SW 1271 (cell line): ENCODE results near the gene KDM4F.
"Not testable (repeated sequence)": the region's sequence is repeated elsewhere in the genome, so short reads cannot be mapped to it uniquely, and the experiment has no call there.

ENCODE experiments used
- DNase-seq, 2 experiments: peaks; one replicate each; lab custom pipeline; 2025; lab: John Stamatoyannopoulos, UW

Gene KDM4F

GRCh38 chr11:95049122-95049521 lies at the start of gene KDM4F:
Gene KDM4F (plus strand): TSS chr11:95049422.
- DNase-seq: not testable (repeated sequence)

- DNase-seq: no peak
Measured at GRCh38 chr11:95003716-95004115, 45.5 kb upstream of the KDM4F start.

- DNase-seq: no peak
Measured at GRCh38 chr11:95005642-95006041, 43.6 kb upstream of the KDM4F start.

GRCh38 chr11:95011376-95011775 lies 37.8 kb upstream of the KDM4F start:
- no peak for DNase-seq

GRCh38 chr11:95014184-95014821 lies 34.9 kb upstream of the KDM4F start:
- DNase-seq: no peak

GRCh38 chr11:95016139-95016538 lies 33.1 kb upstream of the KDM4F start:
- no peak for DNase-seq

GRCh38 chr11:95021468-95021867 lies 27.8 kb upstream of the KDM4F start:
- not testable (repeated sequence) for DNase-seq

- no peak for DNase-seq
Measured at GRCh38 chr11:95024958-95025357, 24.3 kb upstream of the KDM4F start, which contains the start of gene KDM4E. Gene KDM4E (plus strand): TSS chr11:95025258. CDS start chr11:95025558, 300 bp downstream.

GRCh38 chr11:95025594-95025993 lies 23.6 kb upstream of the KDM4F start:
- DNase-seq: not testable (repeated sequence)

- DNase-seq: no peak
Measured at GRCh38 chr11:95028357-95028756, 20.9 kb upstream of the KDM4F start.

GRCh38 chr11:95033051-95033450 lies 16.2 kb upstream of the KDM4F start:
- no peak for DNase-seq

- DNase-seq: no peak
Measured at GRCh38 chr11:95035316-95035715, 13.9 kb upstream of the KDM4F start.

- not testable (repeated sequence) for DNase-seq
Measured at GRCh38 chr11:95037356-95038035, 11.7 kb upstream of the KDM4F start.

- no peak for DNase-seq
Measured at GRCh38 chr11:95042239-95042638, 7.0 kb upstream of the KDM4F start.

GRCh38 chr11:95042906-95043305 lies 6.3 kb upstream of the KDM4F start:
- DNase-seq: no peak

- DNase-seq: no peak
Measured at GRCh38 chr11:95044010-95044409, 5.2 kb upstream of the KDM4F start.

- no peak for DNase-seq
Measured at GRCh38 chr11:95045812-95046211, 3.4 kb upstream of the KDM4F start.

- DNase-seq: no peak
Measured at GRCh38 chr11:95050595-95051202, 1.5 kb downstream of the KDM4F start.

- DNase-seq: no peak
Measured at GRCh38 chr11:95054356-95054755, 5.1 kb downstream of the KDM4F start.

- no peak for DNase-seq
Measured at GRCh38 chr11:95055283-95055897, 6.2 kb downstream of the KDM4F start.

GRCh38 chr11:95057959-95058358 lies 8.7 kb downstream of the KDM4F start:
- no peak for DNase-seq

- DNase-seq: no peak
Measured at GRCh38 chr11:95058621-95059020, 9.4 kb downstream of the KDM4F start.

- no peak for DNase-seq
Measured at GRCh38 chr11:95059046-95059445, 9.8 kb downstream of the KDM4F start.
